ENCODE results near the gene TMED7. TPM values are rescaled to one million over a fixed set of nuclear protein-coding genes. Genes with fewer than 3 reads are reported as not detected.
A peak's percentile ranks its signal among the peaks of the same experiment; 100 is the strongest.

Gene TMED7
- total RNA-seq, 1 donor, result 151 TPM

GRCh38 chr5:115602591-115603125 is 23.2 kb downstream of the TMED7 start:
- Histone ChIP-seq H3K9me3 (ENCODE audit: low read depth, low read length) (no peaks in the 10 kb centered on the region), H3K27me3 (ENCODE audit: insufficient read depth, low read length) (no peaks in the 10 kb centered on the region), H3K4me1 (ENCODE audit: insufficient read depth, low read length) (peaks cover 36% of the 10 kb centered on the region), H3K4me2 (ENCODE audit: insufficient read depth, low read length) (peak overlapping the region; percentile 71), H4K20me1 (ENCODE audit: insufficient read depth, low read length) (peaks cover 16% of the 10 kb centered on the region), H3K36me3 (ENCODE audit: insufficient read depth, low read length) (peaks cover 5% of the 10 kb centered on the region), H3K27ac (ENCODE audit: low read depth, low read length) (peak overlapping the region; percentile 77), H3K79me2 (ENCODE audit: insufficient read depth, low read length) (peaks cover 49% of the 10 kb centered on the region), H3K4me3 (ENCODE audit: insufficient read depth, low read length) (peak overlapping the region; percentile 81), H2AFZ (ENCODE audit: low read length) (peak overlapping the region; percentile 63)
- no peak for TF ChIP-seq CTCF (IDR thresholded peaks at IDR 0.05; ENCODE audit: extremely low read depth, low read depth, low read length)
- no peak for DNase-seq (ENCODE audit: insufficient read length, low spot score, missing footprints)

- peaks cover 43% of the 10 kb centered on the region for H3K4me1 ChIP-seq (ENCODE audit: insufficient read depth, low read length)
- no peaks in the 10 kb centered on the region for H3K27me3 ChIP-seq (ENCODE audit: insufficient read depth, low read length)
- no peak for TF ChIP-seq CTCF (IDR thresholded peaks at IDR 0.05; ENCODE audit: extremely low read depth, low read depth, low read length)
- peak; percentile 96 for DNase-seq (ENCODE audit: insufficient read length, low spot score, missing footprints)
- peak within 1 kb of the TSS; percentile 77 for H3K27ac ChIP-seq (ENCODE audit: low read depth, low read length)
- no peaks in the 10 kb centered on the region for H3K9me3 ChIP-seq (ENCODE audit: low read depth, low read length)
- peak within 1 kb of the TSS; percentile 82 for H3K4me2 ChIP-seq (ENCODE audit: insufficient read depth, low read length)
- peaks cover 5% of the 10 kb centered on the region for H3K36me3 ChIP-seq (ENCODE audit: insufficient read depth, low read length)
- peaks cover 56% of the 10 kb centered on the region for H3K79me2 ChIP-seq (ENCODE audit: insufficient read depth, low read length)
- H2AFZ ChIP-seq (ENCODE audit: low read length), result peak within 1 kb of the TSS; percentile 63
- H3K4me3 ChIP-seq (ENCODE audit: insufficient read depth, low read length), result peak within 1 kb of the TSS; percentile 81
- H4K20me1 ChIP-seq (ENCODE audit: insufficient read depth, low read length), result peaks cover 16% of the 10 kb centered on the region
Measured at GRCh38 chr5:115601701-115602590, 23.9 kb downstream of the TMED7 start, which contains the start of gene TICAM2. TICAM2 (minus strand) TSS chr5:115602479; CDS start chr5:115581256, 21,223 bp downstream.

- H3K4me2 ChIP-seq (ENCODE audit: insufficient read depth, low read length), result peak overlapping the region; percentile 82
- peaks cover 5% of the 10 kb centered on the region for H3K36me3 ChIP-seq (ENCODE audit: insufficient read depth, low read length)
- no peak overlapping the region for H2AFZ ChIP-seq (ENCODE audit: low read length)
- H3K27ac ChIP-seq (ENCODE audit: low read depth, low read length), result peak overlapping the region; percentile 77
- H3K27me3 ChIP-seq (ENCODE audit: insufficient read depth, low read length), result no peaks in the 10 kb centered on the region
- DNase-seq (ENCODE audit: insufficient read length, low spot score, missing footprints), result peak; percentile 81
- no peak for TF ChIP-seq CTCF (IDR thresholded peaks at IDR 0.05; ENCODE audit: extremely low read depth, low read depth, low read length)
- H3K4me1 ChIP-seq (ENCODE audit: insufficient read depth, low read length), result peaks cover 46% of the 10 kb centered on the region
- no peaks in the 10 kb centered on the region for H3K9me3 ChIP-seq (ENCODE audit: low read depth, low read length)
- peak overlapping the region; percentile 81 for H3K4me3 ChIP-seq (ENCODE audit: insufficient read depth, low read length)
- peaks cover 65% of the 10 kb centered on the region for H3K79me2 ChIP-seq (ENCODE audit: insufficient read depth, low read length)
- peaks cover 16% of the 10 kb centered on the region for H4K20me1 ChIP-seq (ENCODE audit: insufficient read depth, low read length)
Measured at GRCh38 chr5:115600766-115601165, 25.1 kb downstream of the TMED7 start.

- Histone ChIP-seq H3K27me3 (ENCODE audit: insufficient read depth, low read length) (no peaks in the 10 kb centered on the region), H3K9me3 (ENCODE audit: low read depth, low read length) (no peaks in the 10 kb centered on the region), H4K20me1 (ENCODE audit: insufficient read depth, low read length) (peaks cover 18% of the 10 kb centered on the region), H3K4me2 (ENCODE audit: insufficient read depth, low read length) (peak overlapping the region; percentile 82), H3K4me3 (ENCODE audit: insufficient read depth, low read length) (peak overlapping the region; percentile 81), H3K79me2 (ENCODE audit: insufficient read depth, low read length) (peaks cover 73% of the 10 kb centered on the region), H3K4me1 (ENCODE audit: insufficient read depth, low read length) (peaks cover 48% of the 10 kb centered on the region), H3K27ac (ENCODE audit: low read depth, low read length) (peak overlapping the region; percentile 77), H3K36me3 (ENCODE audit: insufficient read depth, low read length) (peaks cover 4% of the 10 kb centered on the region), H2AFZ (ENCODE audit: low read length) (no peak overlapping the region)
- no peak for DNase-seq (ENCODE audit: insufficient read length, low spot score, missing footprints)
- no peak for TF ChIP-seq CTCF (IDR thresholded peaks at IDR 0.05; ENCODE audit: extremely low read depth, low read depth, low read length)
Measured at GRCh38 chr5:115599924-115600323, 25.9 kb downstream of the TMED7 start.

Data from osteoblast (primary cell).